GM19351 (cell line): ENCODE measurements around the gene ABLIM1.

Experiments used
- ATAC-seq: cut with Tn5 transposase; IDR thresholded peaks from one replicate; pipeline ENCODE4 v1.9.1; 2021; ENCODE audit warnings: mild to moderate bottlenecking, moderate library complexity; ENCODE audit not compliant: unreplicated experiment

ABLIM1 gene

DNA sequence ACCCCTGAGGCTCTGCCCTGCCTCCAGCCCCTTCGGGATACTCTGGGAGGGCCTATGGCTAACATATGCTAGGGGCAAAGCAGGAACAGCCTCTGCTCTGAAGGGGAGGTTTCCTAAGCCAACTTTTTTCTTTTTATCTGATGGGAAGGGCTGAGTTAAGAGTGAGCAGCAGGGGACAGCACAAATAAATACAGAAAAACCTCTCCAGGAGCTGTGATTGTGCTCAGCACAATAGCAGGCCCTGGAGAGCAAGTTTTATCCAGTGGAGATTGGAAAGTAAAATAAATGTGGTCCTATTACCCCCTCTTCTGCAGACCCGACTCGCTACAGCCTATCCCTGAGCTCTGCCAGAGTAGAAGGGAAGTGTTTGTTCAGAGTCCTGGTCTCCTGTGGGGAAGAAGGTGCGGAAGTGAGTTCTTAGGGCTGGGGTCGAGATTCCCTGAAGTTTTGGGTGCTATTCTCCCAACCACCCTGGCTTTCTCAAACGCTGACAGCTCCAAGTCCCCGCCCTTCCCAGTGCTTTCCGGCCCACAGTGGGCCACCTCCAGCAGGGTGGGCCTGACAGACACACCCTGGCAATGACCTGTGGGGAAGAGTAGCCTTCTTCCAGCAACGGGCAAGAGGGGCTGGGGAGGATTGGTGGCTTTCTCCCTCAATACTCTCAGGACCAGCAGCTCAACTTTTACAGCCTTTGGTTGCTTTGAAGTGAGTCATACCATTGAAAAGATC is 230.8 kb downstream of the ABLIM1 start:
- no peak for ATAC-seq

DNA sequence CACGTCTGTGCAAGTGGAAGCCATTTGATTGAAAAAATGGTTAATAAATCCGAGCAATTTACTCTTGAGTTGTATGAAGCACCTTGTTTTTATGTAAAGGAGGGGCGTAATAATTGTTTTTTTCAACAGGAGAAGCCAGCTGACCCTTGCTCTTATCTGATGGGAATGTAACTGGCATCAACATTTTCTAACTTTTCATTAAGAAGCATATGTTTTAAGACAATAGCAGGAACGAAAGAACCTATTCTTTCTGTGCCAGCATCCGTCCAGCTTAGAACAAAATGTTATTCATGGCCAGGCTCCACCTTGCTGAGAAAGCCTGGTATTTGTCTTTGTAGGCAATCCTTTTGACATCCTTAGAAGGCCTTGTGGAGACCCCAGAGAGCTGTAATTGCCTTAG is 231.6 kb downstream of the ABLIM1 start:
- no peak for ATAC-seq

DNA sequence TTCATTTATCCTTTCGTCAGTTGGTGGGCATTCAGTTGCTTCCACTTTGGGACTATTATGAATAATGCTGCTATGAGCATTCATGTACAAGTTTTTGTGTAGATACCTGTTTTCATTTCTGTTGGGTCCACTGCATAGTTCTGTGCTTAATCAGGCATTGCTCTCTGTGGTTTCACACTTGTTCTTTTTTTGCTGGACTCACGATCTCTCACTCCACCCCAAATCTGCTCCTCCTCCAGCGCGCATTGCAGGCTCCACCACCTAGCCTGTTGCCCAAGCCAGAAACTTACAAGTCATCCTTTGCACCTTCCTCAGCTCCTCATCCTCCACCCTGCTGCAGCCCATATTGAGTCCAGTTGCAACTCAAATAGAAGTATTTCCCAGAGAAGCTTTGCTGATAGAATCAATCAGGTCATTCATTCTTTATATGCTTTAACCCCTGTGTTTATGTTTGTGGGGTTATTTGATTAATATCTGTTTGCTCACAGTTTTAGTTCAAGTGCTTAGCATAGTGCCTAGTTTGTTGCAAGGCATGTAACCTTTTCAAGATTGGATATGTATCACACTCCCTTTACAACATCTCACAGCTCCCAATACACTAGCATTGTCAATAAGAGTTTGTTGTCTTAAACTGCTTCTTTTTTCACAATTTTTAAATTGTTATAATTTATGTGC is 237.1 kb downstream of the ABLIM1 start:
- ATAC-seq: peak; percentile 95

DNA sequence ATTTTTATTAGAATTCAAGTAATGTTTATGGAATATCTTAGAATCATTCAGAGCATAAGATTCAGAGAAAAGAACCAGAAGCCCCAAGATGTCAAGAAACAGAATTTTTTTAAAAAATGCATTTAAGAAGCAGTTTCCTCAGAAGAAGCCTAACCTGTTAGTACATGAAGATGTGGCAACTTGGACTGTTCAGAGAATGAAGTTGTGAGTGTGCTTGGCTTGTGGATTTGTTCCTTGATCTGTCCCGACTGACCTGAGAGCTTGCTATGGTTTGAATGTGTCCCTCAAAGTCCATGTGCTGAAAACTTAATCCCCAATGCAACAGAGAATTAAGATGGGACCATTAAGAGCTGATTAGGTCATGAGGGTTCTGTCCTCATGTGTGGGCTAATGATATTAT is 240.0 kb downstream of the ABLIM1 start:
- no peak for ATAC-seq

DNA sequence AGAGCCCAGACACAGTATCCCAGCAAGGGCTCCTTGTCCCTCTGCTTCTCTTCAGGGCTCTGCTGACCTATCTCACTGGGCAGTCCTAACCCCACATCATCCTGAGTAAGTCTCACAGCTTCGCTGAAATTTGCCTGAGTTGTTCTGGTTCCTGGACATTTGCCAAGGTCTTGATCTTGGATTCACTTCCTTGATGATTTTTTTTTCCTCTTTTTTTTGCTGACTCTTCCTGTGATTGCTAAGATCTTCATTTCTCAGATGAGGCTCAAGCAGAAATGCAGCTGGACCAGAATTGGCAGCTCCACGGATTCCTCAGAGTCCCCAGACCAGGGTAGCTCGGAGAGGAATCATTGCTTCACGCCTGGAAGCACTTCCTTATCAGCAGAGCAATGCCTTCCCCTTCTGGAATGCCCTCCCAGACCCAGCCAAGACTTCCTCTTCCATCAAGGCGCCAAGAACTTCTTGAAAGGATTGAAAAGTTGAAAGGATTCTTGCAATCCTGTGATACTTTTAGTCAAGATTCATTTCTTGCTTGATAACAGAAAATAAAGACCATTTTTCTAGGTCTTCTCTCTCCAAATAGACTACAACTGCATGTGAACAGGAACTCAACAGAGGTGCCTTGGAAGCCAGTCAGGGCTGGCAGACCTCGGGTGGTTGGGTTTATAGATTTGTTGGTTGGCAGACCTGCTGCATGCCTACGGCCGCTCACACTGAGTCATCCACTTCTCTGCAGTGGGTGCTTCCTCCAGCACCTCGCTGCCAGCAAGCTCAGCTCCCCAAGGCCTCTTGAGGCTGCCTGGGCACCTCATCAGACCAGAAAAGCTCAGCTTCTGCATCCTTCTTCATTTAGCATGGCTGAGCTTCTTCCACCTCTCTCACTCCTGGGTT is 244.9 kb downstream of the ABLIM1 start:
- no peak for ATAC-seq

DNA sequence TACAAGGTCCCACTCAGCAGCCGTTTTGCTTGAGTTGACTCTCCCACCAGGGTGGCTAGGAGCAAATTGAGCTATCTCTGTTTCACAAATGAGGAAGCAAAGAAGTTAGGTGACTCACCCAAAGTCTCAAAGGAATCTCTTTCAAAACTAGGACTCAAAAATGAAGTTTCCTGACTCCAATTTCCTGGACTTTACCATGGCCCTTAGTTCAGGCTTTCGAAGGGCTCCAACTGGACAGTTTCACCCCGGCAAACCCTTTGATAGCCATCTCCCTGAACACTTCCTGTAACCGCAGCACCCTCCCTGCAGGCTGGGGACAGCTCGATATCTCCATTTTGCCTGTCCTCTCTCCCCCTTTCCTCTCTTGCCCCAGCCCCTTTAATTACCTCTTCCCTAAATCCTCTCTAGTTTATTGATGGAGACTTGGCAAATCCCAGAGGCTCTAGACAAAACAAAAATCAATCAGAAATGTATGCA is 249.1 kb downstream of the ABLIM1 start:
- ATAC-seq: no peak

DNA sequence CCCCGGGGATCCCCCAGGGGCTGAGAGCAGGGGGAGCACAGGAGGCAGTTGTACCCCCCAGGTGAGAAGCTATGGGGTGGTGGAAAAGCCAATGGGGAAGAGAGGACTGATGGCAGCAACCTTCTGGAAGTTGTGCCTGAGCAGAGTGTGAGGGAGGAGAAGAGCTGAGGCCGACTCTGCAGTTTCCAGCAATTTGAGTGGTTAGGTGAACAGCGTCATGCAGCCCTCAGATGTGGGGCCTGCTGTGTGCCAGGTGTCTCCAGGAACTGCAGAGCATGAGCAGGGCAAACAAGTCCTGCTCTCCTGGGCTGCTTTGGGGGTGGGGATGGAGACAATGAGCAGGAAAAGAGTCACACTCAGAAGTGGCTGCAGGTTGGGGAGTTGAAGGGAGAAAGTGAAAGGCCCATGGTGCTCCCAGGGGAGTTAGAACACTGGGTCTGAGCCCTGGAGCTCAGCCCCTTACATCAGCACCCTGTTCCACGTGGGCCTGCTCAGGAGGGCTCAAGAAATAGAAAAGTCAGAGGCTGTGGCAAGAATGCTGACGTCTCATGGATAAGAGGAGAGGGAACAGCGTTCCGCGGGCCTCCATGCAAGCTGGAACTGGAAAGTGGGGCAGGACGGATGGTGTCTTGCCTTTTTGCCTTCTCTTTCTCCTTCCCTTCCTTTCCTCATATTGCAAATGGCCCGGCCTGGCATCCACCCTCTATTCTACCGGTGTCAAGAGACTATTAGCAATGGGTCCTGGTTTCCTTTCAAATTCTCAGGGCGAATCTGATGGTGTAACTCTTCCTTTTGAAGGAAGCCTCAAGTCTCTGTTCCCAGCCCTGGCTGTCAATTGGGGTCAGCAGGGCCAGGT is 249.7 kb downstream of the ABLIM1 start:
- ATAC-seq: no peak

DNA sequence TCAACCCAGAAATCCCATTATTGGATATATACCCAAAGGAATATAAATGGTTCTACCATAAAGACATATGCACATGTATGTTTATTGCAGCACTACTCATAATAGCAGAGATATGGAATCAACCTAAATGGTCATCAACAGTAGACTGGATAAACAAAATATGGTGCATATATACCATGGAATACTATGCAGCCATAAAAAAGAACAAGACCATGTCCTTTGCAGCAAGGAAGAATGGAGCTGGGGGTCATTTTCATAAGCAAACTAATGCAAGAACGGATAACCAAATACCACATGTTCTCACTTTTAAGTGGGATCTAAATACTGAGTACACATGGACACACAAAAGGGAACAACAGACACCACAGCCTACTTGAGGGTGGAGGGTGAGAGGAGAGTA is 251.6 kb downstream of the ABLIM1 start:
- ATAC-seq: no peak

DNA sequence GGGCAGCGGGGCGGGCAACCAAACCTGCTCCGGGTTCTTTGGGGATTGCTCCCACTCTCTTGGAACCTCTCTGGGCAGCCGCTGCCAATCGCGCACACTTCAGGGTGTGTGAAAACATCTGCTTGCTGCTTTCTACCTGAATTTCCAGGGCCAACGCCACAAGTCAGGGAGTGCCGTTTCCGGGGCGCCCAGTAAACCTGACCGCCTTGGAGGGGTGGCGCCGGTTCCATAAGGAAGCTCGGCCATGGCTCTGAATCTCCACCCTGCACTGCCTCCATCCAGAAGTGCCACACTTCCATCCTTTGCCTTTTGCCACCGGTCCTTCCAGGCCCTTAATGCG is 253.1 kb downstream of the ABLIM1 start:
- ATAC-seq: no peak

DNA sequence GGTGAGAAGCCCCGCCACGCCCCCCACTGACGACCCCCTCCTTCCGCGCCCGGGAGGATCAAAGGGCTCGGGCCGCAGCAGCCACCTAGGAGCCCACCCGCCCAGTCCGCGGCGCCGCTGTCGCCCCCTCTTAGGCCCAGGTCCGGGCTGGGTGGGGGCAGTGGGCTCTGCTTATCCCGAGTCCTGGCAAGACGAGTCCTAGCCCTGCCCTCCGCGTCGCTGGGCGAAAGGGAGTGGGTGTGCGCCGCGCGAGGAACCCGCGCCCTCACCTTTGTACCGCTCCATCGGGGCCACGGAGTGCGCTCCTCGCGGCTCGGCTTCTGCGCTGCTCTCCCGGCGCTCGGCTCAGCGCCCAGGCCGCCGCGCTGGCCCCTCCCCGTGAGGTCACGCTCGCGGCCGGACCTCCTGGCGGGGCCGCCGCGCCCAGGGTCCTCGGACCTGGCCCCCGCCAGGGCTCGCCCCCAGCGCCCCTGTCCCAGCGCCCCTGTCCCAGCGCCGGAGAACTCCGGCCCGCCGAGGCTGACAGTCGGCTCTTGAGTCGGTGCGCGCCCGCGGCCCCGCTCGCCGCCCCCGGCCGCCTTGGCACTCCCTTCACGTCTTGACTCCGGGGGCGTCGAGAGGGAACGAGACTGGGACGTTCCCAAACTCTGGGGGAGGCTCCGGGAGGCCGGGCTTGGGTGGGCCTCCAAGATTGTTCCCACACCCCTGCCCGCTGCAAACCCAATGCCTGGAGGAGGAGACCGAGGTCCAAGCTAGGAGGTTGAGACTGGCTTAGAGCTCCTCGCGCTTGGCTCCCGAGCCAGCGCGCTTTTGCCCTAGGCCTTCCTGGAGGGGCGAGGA is 253.7 kb downstream of the ABLIM1 start, which contains the start of gene AFAP1L2:
AFAP1L2 (minus strand) TSS at position 332 of the 840 bp plus-strand sequence; CDS start at position 285, 47 bp downstream.
- peak; percentile 41 for ATAC-seq

DNA sequence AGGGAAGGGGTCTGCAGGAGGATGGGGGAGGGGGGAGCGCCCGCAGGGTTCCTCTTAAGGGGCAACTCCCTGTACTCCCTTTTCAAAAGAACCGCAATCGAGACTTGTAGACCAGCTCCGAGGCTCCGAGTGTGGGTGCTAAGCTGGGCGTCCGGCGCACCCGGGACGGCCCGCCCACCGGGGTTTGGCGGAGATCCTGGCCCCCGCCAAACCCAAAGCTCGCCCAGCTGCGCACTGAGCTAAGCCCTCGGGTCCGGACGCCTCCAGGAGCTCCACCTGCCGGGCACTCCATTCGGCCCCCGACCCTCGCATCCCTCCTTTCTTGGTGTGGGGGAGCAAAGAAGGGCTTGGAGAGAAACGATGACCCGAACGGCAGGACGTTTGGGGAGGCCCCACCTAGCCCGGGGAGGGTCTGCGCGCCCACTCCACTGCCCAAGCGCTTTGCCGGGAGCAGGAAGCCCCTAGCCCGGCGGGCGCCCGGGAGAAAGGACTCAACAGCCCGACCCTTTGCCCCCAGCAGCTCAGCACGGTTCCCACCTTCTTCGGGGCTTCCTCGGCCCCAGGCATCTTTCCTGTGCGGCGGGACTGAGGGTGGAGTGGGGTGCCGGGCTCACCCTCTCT is 254.4 kb downstream of the ABLIM1 start:
- peak; percentile 3 for ATAC-seq

DNA sequence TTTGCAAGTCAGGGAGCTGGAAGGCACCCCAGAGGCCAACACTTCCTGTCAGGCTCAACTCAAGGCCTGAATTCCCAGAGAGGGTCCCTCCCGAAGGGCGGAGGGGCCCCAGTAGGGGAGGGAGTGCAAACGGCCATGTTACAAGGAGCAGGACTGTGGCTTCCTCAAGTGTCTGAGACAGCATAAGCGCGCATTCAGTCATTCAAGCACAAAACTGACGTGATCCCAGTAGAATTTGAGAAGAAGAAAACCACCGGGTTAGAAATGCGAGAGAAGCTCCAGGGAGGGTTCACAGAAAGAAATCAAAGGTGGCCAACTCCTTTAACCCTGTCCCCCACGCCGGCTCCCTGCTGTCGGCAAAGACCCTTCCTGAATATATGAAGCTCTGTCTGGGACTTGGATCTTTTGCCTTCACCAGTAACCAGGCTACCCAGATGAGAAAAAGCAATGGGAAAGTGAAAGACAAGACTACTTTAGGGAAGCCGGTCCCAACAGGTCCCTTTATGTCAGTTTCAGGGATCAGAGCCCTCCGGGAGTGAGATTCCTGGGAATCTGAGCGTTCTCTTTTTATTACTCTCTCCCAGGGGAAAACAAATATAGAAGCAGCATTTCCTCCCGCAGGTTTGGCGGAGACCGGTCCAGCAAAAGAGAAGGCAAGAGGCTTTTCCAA is 255.1 kb downstream of the ABLIM1 start:
- ATAC-seq: no peak

DNA sequence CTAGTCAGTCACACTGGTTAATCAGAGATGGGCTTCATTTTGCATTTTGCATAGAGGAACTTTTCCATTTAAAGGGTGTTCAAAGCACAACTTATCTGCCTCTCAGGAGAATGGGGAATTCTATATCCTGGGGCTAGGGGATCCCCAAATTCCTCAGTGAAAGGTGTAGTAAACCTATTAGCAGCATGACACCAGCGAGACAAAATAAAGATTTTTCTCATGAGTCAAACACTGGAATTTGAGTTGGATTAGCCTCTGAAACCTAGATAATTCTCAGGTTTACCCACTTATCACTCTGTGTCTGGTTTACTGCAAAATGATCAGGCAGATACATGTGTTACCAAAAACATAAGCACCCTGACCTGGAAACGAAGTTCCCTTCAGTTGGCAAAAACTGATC is 255.8 kb downstream of the ABLIM1 start:
- no peak for ATAC-seq

DNA sequence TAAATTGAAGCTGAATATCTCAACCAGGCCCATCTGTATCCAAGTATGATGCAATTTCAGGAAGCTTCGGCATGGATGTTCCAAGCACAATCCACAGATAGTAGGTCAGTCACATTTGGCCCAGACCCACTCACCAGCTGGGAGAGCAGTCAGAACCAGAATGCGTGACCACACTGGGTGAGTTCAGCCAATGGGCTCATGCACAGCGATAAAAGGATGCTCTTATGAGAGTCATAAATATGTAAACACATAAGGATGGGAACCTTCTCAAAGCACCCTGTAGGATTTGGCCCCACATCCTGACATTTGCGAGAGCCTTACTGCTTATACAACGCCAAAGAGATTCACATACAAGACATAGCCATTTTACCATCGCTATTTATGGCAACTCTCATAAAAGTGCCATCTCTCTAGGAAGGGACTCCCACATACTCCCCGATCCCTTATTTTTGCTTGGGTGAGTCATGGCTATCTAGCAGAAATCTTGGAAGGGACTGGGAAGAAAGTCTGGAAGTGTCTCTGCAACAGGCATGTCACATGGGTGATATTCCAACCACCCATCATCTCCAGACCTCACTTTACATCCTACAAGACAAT is 256.8 kb downstream of the ABLIM1 start:
- no peak for ATAC-seq

DNA sequence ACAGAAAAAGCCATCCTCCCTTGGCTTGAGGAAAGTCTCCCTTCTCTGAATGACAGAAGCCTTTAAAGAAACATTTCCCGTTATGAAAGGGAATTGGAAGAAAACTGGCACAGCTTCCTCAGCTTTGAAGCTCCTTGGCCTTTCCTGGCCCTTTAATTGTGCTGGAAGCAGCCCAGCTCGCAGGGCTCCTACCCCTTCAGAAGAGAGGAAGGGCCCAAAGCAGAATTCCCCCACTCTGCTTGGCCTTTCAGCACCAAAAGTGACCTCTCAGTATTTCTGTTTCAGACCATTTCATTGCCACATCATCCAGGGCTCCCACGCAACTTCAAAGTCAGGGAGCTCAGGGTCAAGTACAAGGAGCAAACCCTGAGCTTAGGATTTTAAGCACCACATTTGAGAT is 258.0 kb downstream of the ABLIM1 start:
- ATAC-seq: no peak

DNA sequence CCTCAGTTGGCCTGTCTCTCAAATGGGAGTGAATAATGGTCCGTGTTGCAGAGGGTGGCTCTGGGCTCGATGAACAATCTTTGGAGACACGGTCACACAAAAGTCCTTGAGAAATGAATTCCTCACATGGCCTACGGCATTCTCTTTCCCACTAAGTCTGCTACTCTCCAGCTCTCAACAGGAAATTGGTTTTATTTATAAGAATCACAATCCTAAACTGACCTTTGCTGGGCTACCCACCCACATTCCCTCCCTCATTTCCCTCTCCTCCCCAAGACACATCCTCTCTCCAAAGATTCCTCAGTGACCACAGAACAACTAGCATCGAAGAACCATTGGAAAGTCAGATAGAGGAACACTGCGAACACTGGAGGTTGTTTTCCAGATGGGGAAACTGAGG is 258.5 kb downstream of the ABLIM1 start:
- ATAC-seq: no peak

DNA sequence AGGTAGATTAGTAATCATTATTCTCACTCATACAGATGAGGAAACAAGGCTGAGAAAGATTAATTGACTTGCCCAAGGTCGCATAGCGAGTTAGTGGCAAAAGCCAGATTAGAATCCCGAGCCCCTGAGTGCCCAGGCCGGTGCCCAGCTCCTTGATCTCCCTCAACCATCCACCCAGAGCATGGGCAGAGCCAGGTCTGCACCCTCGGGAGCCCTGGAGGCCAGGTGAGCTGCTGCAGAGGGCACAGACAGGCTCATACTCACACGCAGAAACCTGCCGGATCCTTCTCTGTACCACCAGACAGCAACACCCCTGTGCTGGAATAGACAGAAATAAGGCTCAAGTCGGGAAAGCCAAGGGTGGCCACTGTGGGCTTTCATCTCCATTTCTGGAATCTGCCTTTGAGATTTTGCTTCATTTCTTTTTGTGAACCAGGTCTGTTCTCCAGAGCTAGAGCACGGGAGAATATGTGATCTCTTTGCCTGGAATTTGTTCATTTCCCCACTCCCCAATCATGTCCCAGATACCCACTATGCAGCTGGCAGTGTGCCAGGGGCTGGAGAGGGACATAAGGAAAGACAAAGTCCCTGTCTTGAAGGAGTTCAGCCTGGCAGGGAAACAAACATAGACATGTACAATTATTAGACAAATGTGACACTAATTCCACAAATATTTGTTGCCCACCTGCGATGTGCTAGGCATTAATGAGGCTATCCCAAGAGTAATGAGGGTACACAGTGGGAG is 259.3 kb downstream of the ABLIM1 start:
- no peak for ATAC-seq
